Spleen (tissue), 11 donors: ENCODE measurements around the gene SCN9A. TPM values are rescaled to one million over a fixed set of nuclear protein-coding genes. Genes with fewer than 3 reads are reported as not detected.
"Not testable (repeated sequence)": the region's sequence is repeated elsewhere in the genome, so short reads cannot be mapped to it uniquely, and the experiment has no call there.

ENCODE experiments used
- DNase-seq: peaks from one replicate; pipeline ENCODE4 v3.0.0-alpha.2; 2020
- H3K27ac ChIP-seq, 8 donors: fragments of 200-600 bp; sonication (generic) in 7 of 8; 1 replicate in 4 of 8; 2 replicates in 4 of 8; pipeline versions ENCODE4 v1.5.0 to v1.8.0; 2016 to 2021; ENCODE audit warnings: inconsistent platforms in 4 of 8, mild to moderate bottlenecking in 4 of 8, moderate library complexity in 1 of 8
- H3K27me3 ChIP-seq, 7 donors: fragments of 200-600 bp; sonication (generic) in 6 of 7; replicated peaks in 1 of 7; 1 replicate in 4 of 7; 2 replicates in 3 of 7; pipeline versions ENCODE4 v1.5.0 to v1.8.0; 2016 to 2021; ENCODE audit warnings: inconsistent platforms in 3 of 7, mild to moderate bottlenecking in 1 of 7
- H3K36me3 ChIP-seq, 6 donors: fragments of 200-600 bp; sonication (generic) in 5 of 6; 1 replicate in 4 of 6; 2 replicates in 2 of 6; pipeline versions ENCODE4 v1.5.0 to v1.8.0; 2016 to 2021; ENCODE audit warnings: inconsistent platforms in 2 of 6
- H3K4me1 ChIP-seq, 6 donors: fragments of 200-600 bp; sonication (generic) in 5 of 6; 1 replicate in 3 of 6; 2 replicates in 3 of 6; pipeline versions ENCODE4 v1.5.0 to v1.8.0; 2016 to 2021; ENCODE audit warnings: inconsistent platforms in 3 of 6
- H3K4me3 ChIP-seq, 8 donors: fragments of 200-600 bp; sonication (generic) in 7 of 8; 1 replicate in 4 of 8; 2 replicates in 4 of 8; pipeline versions ENCODE4 v1.5.0 to v1.8.0; 2016 to 2021; ENCODE audit warnings: inconsistent platforms in 4 of 8, mild to moderate bottlenecking in 4 of 8, moderate library complexity in 2 of 8
- H3K9me3 ChIP-seq, 8 donors: fragments of 200-600 bp; sonication (generic) in 7 of 8; 1 replicate in 4 of 8; 2 replicates in 4 of 8; pipeline versions ENCODE4 v1.5.0 to v1.8.0; 2016 to 2021; ENCODE audit warnings: inconsistent platforms in 4 of 8
- POLR2A ChIP-seq, 3 donors: fragments of 450-650 bp; IDR thresholded peaks; one replicate each; pipeline ENCODE4 v1.5.1; 2017; ENCODE audit warnings: antibody characterized with exemption in 3 of 3, mild to moderate bottlenecking in 1 of 3
- POLR2AphosphoS5 ChIP-seq, 3 donors: sonication (generic); formaldehyde crosslinking; IDR thresholded peaks; one replicate each; pipeline ENCODE4 v1.5.1; 2017; ENCODE audit warnings: antibody characterized with exemption in 3 of 3
- WGBS, 5 donors: extraction: QIAGEN DNeasy Blood & Tissue Kit in 3 of 5; methylation state at CpG; one replicate each; pipeline versions ENCODE4 v1.1.5 to v1.1.7; 2013 to 2018; 5-methylcytosine and 5-hydroxymethylcytosine counted together
- intact Hi-C: fragments of 100-400 bp; cut with DNase I; formaldehyde crosslinking; loops from one replicate; pipeline ENCODE4 v1.15.0; 2023; ENCODE audit warnings: low total_unique reads
- polyA plus RNA-seq, 3 donors: library from polyadenylated mRNA; stranded (reverse); fragments of 200-250 nt; gene quantifications; one replicate each; pipeline ENCODE4 v1.2.1, GENCODE V29; 2013
- total RNA-seq, 7 donors: library from RNA; depleted of rRNA in 3 of 7; stranded (reverse); fragments of >200 nt in 3 of 7; fragmentation: NEBNext Ultra II Directional in 4 of 7; extraction: Animal tissue kit (Norgen Biotek cat#: 25700) in 4 of 7; gene quantifications; one replicate each; pipeline versions ENCODE4 v1.1.0 to v1.2.1, GENCODE V29; 2016 to 2021
- TF ChIP-seq, protein P1 (sequence below), 11 experiments: fragments of 200-600 bp in 7 of 11; fragments of 450-650 bp in 4 of 11; sonication (generic) in 4 of 11; IDR thresholded peaks in 8 of 11; conservative IDR thresholded peaks in 3 of 11; 1 replicate in 7 of 11; 2 replicates in 4 of 11; pipeline versions ENCODE4 v1.4.0 to v1.8.0; 2016 to 2021; ENCODE audit warnings: antibody characterized with exemption in 11 of 11, inconsistent platforms in 4 of 11, mild to moderate bottlenecking in 1 of 11
- donor health status: healthy with polysubstance abuse.
- donor health status: DM: no; HTN: no; CAD: no; lungs with moderate emphysema.
- donor health status: DM: no; HTN: no; CAD: no.
- donor health status: Bipolar disorder and iron deficiency.
- donor health status: healthy.
- donor health status: DM: no; HTN: no; CAD: no.
- donor health status: DM: yes; HTN: yes; CAD: no.

Gene SCN9A
- total and polyA plus RNA-seq, 10 donors = 0.76 to 27.9 (median 17.3) TPM

DNA sequence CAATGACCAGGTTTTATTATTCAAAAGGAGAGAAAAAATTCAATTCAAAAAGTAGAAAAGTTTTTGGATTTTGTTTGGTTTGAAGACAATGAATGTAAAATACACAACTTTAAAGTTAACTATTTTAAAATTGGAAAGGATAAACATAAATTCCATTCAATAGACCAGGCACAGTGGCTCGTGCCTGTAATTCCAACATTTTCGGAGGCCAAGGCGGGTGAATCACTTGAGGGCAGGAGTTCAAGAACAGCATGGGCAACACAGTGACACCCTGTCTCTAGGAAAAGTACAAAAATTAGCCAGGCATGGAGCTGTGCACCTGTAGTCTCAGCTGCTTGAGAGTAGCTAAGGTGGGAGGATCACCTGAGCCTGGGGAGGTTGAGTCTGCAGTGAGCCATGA lies 54.7 kb downstream of the SCN9A start:
- TF ChIP-seq, protein P1, sequence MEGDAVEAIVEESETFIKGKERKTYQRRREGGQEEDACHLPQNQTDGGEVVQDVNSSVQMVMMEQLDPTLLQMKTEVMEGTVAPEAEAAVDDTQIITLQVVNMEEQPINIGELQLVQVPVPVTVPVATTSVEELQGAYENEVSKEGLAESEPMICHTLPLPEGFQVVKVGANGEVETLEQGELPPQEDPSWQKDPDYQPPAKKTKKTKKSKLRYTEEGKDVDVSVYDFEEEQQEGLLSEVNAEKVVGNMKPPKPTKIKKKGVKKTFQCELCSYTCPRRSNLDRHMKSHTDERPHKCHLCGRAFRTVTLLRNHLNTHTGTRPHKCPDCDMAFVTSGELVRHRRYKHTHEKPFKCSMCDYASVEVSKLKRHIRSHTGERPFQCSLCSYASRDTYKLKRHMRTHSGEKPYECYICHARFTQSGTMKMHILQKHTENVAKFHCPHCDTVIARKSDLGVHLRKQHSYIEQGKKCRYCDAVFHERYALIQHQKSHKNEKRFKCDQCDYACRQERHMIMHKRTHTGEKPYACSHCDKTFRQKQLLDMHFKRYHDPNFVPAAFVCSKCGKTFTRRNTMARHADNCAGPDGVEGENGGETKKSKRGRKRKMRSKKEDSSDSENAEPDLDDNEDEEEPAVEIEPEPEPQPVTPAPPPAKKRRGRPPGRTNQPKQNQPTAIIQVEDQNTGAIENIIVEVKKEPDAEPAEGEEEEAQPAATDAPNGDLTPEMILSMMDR (IDR thresholded peaks at IDR 0.05 in 8 of 11, conservative IDR thresholded peaks at IDR 0.05 in 3 of 11) = no peak
- TF ChIP-seq POLR2A (IDR thresholded peaks at IDR 0.05) (no peak), POLR2AphosphoS5 (IDR thresholded peaks at IDR 0.05) (no peak)
- H3K27ac ChIP-seq = no peak overlapping the region
- H3K4me3 ChIP-seq = no peak overlapping the region
- H3K4me1 ChIP-seq = no peaks in the 10 kb centered on the region
- H3K9me3 ChIP-seq = no peaks in the 10 kb centered on the region
- 86 to 98% (median 94%) methylated on average over 3 of the region's 3 CpGs for WGBS, 5 donors
- H3K27me3 ChIP-seq = no peaks in the 10 kb centered on the region
- no peak for DNase-seq
- H3K36me3 ChIP-seq = no peaks in the 10 kb centered on the region
- intact Hi-C loops = no loop called here

DNA sequence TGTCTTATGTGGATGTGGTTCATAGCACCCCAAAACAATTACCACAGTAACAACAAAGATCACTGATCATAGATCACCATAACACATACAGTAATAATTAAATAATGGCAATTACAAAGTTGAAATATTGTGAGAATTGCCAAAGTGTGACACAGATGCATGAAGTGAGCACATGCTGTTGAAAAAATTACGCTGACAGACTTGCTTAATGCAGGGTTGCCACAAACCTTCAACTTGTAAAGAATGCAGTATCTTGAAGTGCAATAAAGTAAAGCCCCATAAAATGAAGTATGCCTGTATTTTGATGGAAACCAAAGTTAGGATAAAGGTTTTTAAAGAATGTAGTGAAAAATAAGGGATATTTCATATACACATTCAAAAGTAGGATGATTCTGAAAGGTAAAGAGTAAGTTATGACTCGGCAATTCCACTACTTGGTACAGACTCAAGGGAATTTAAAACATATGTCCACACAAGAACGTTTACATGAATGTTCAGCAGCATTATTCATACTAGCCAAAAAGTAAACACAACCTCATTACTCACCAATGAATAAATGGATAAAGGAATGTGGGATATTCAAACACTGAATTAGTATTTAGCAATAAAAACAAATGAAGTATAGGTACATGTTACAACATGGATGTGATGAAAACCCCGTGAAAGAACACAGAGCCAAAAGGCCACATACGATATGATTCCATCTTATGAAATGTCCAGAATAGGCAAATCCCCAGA lies 61.6 kb downstream of the SCN9A start:
- Histone ChIP-seq H3K27me3 (no peaks in the 10 kb centered on the region), H3K27ac (no peak overlapping the region), H3K4me1 (no peaks in the 10 kb centered on the region), H3K36me3 (no peaks in the 10 kb centered on the region), H3K9me3 (no peaks in the 10 kb centered on the region), H3K4me3 (no peak overlapping the region)
- TF ChIP-seq POLR2A (IDR thresholded peaks at IDR 0.05) = no peak
- no peak for TF ChIP-seq POLR2AphosphoS5 (IDR thresholded peaks at IDR 0.05)
- TF ChIP-seq, protein P1 (IDR thresholded peaks at IDR 0.05 in 8 of 11, conservative IDR thresholded peaks at IDR 0.05 in 3 of 11) = no peak
- intact Hi-C loops = no loop called here
- WGBS, 5 donors = 62 to 76% (median 67%) methylated on average over 5 of the region's 5 CpGs
- no peak for DNase-seq

DNA sequence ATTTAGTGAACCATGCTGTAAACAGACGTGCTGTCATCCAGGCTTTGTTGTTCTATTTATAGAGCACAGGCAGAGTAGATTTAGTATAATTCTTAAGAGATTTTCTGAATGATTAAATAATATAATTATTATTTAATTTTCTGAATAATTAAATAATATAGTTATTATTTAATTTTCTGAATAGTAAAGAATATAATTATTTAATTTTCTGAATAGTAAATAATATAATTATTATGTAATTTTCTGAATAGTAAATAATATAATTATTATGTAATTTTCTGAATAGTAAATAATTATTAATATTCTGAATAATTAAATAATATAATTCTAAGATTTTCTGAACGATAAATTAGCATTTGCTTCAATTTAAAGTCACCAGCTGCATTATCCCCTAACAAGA lies 62.9 kb downstream of the SCN9A start:
- intact Hi-C loops = not testable (repeated sequence)
- 0 to 41% (median 35%) methylated on average over 2 of the region's 2 CpGs for WGBS, 5 donors

DNA sequence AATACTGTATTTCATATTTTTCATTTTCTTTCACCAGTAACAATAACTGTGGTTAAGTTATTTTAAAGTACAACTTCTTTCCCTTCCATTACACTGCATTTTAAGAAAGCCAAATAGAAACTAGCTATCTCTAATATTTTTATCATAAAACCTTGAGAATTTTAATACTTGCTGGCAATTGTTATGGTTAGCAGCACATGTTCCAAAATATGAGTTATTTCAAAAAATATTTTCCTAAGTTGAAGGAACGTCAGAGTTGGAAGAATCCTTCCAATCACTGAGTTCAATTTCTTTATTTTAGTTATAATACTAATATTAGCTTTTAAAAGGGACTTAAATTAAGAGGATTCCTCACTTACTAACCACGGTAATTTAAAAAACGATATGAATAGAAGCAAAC lies 68.4 kb downstream of the SCN9A start:
- Histone ChIP-seq H3K4me3 (no peak overlapping the region), H3K36me3 (no peaks in the 10 kb centered on the region), H3K27ac (no peak overlapping the region), H3K27me3 (no peaks in the 10 kb centered on the region), H3K9me3 (no peaks in the 10 kb centered on the region), H3K4me1 (no peaks in the 10 kb centered on the region)
- intact Hi-C loops = no loop called here
- no peak for TF ChIP-seq POLR2A (IDR thresholded peaks at IDR 0.05)
- TF ChIP-seq, protein P1 (IDR thresholded peaks at IDR 0.05 in 8 of 11, conservative IDR thresholded peaks at IDR 0.05 in 3 of 11) = no peak
- TF ChIP-seq POLR2AphosphoS5 (IDR thresholded peaks at IDR 0.05) = no peak
- 73 to 84% (median 78%) methylated on average over 3 of the region's 3 CpGs for WGBS, 5 donors
- no peak for DNase-seq

More for the DNA sequence above, 62.9 kb downstream of the SCN9A start:
- not testable (repeated sequence) for H3K4me3 ChIP-seq, H3K9me3 ChIP-seq, H3K36me3 ChIP-seq, DNase-seq, H3K27me3 ChIP-seq, H3K27ac ChIP-seq, H3K4me1 ChIP-seq
